NCI-H1417 treated with DMSO at 0.1 percent for 48 hours (cell line): ENCODE data around the gene OLIG1.

Experiments used
- DNase-seq: peaks from one replicate; lab custom pipeline; 2025; lab: John Stamatoyannopoulos, UW

OLIG1 gene

DNA sequence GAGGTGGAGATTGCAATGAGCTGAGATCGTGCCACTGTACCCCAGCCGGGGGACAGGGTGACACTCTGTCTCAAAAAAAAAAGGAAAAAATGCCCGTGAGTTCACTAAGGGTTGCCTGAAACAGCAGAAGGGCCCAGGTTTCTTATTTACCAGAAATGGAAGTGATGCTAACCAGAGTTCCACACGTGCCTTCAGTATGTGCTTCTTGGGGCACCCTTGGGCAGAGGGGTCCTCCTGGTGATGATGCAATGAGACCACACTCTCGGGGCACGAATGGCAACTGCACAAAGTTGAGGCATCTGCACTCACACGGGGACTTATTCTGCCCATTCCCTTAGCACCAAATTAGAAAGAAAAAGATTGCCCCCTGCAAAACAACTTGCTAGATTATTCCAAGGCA, 29.2 kb downstream of the OLIG1 start:
- DNase-seq, result no peak

DNA sequence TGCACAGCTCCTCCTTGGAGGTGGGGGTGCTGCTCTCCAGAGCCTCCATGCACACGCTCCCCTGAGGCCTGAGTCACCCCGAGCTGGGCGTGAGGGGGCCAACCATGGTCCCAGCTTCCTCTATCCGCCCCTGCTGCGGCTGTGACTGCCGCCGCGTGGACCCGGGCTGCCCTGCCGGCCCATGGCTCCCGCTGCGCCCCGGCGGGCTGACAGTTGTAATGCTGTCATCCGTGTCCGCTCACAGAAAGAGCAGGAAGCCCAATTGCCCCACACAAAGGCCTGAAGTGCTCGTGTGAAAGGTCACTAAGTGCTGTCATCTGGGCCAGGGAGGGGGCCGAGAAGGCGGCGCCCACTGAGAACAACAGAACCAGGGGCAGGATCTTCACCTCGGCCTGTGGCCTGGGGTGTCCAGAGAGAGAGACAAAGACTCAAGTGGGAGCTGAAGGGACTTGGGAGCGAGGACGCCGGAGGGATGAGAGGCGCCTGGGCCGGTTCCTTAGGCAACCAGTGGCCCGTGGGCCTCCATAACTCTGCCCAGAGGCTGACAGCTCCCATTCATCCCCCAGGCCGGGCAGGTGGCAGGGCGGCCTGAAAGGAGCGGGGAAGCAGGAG, 31.5 kb downstream of the OLIG1 start:
- DNase-seq, result no peak

DNA sequence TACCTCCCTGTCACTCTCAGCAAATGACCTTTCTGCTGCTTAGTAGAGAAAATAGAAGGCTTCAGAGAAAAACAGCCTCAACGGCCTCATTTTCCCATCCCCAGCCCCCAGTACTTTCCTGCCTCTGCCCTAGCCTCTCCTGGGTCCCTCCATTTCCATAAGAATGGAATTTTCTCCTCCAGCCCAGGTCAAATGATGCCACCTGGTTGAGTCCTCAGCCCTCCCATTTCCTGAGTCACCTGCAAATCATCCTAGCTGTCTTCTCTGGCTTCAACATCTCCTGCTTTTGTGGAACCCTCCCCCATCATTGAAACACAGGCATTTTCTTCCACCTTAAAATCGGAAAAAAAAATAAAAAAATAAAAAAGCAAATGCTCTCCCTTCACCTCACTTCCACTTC, 35.1 kb downstream of the OLIG1 start:
- DNase-seq, result no peak

DNA sequence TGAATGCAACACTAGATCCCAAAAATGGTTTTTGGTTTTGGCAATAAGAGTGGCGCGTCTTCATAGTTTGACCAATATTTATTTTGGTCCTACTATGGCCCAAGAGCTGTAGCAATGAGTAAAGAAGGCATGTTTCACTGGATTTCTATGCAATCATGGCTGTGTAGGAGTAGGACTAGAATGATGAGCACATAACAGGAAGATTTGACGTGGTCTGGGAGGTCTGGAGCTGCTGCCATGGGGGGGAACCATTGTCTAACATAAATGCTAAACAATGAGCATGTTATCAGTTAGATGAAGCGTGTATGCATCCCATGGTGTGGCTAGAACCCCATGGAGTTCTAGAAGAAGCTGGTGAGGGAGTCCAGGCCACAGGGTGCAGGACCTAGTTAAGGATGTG, 38.3 kb downstream of the OLIG1 start:
- DNase-seq, result no peak

DNA sequence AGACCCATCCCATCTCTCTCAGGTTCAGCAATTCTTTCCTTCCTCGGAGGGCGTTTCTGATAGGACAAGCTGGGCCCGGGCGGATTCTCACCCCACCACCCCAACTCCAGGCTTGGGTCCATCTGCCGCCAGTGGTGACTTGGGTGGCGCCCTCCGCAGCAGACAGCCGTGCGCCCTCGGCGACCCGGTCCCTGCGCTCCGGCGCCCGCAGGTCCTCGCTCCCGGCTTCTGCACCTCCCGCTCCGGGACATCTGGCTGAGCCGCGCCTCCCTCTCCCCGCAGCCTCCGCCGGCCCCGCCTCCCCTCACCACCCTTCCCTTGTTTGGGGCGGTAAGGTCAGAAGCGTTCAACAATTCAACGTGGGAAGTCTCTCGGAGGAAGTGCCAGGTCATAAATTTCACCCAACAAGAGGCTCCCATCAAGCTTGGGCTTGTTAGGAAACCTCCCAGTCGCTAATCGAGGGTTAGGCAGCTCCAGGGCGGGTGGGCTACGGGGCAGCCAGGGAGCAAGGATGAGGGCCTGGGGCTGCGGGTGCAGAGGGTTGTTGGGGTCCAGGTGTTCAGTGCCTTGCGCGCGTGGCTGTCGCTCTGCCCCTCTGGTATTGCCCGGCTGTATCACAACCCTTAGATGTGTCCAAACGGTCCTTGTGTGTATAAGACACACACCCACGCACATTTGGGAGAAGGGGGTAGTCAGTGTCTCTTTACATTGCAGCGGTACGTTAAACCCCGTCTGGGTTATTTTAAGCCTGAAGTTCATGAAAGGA, 39.8 kb downstream of the OLIG1 start:
- DNase-seq, result no peak

DNA sequence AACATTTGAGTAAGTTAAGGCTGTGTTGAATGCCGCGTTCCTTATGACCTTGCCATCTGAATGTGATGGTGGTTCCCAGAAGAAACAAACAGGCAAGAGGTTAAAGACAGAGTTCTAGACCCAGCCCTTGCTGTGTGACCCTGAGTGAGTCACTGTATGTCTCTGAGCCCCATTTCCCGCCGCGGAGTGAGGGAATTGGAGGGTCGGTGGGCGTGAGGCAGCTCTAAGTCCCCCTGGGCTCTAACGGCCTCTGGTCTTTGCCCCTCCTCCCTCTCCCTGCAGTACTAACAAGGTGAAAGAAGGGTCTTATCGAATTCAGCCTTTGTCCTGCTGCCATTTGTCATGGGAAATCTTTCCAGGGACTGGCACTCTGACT, 40.4 kb downstream of the OLIG1 start:
- DNase-seq, result no peak

DNA sequence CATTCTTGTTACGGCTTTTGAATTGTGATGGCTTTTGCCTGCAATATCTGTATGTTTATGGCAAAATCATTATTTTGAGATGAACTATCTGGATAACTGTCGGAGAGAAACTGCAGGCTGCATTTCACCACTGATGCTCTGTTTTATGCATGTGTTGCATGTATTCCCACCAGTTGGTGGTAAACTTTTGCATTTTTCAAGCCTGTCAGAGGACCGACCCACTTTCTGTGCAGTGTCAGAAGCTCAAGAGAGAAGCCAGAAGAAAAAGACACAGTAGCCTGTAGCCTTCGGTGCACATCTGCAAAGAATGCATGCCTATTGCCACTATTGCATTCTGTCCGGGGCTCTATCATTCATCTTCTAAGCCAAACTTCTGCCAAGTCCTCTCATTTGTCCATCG, 41.6 kb downstream of the OLIG1 start:
- DNase-seq, result no peak

DNA sequence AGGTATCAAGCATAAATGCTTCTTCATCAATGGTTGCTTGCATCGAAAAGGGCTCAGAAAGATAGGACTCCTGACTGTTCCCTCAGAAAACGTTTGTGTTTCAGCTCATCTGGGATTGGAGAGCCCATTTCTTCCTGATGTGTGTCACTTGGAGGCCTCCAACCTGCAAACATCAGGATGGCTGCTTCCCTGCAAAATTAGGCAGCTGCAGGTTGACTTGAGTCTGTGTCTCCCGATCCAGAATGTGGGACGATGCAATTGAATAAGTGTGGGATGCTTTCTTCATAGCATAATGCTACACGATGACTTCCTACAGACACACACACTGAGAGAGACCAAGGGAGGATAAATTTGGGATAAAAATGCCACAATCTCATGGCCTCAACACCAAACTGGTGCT, 42.2 kb downstream of the OLIG1 start:
- DNase-seq, result no peak

DNA sequence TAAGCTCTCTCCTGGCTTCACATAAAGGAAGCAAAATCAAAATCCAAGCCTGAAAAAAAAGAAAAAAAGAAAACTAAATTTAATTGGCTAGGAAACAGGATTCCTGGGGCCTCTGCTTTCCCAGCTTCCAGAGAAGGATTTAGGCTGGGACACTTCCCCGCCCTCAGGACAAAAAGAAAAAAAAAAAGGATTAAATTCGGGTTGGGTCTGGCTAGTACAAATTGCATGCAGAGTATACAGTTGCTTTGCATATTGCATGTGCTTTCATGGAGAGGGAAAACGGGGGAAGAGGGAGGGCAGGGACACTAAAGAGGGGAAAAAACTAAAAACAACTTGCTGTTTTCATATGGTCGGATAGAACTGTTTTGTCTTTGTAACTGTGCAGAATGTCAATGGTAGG, 42.7 kb downstream of the OLIG1 start:
- DNase-seq, result no peak

DNA sequence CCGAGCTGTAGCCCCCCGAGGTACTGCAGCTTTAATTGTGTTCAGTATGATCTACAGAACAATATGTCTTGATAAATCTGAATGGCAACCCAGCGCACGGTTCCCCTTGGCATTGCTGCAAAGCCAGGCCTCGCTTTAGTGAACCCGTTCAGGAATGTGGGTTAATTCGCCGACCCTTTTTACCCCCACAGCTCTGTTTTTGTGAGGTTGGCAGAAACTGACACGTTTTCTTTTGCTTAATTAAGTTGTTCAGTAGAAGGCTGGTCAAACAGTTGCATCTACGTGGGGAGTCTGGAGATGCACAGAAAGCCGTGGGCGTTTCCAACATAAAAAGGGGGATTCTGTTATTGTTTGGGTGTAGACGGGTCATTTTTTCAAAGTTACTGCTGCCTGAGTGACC, 43.2 kb downstream of the OLIG1 start:
- DNase-seq, result no peak

DNA sequence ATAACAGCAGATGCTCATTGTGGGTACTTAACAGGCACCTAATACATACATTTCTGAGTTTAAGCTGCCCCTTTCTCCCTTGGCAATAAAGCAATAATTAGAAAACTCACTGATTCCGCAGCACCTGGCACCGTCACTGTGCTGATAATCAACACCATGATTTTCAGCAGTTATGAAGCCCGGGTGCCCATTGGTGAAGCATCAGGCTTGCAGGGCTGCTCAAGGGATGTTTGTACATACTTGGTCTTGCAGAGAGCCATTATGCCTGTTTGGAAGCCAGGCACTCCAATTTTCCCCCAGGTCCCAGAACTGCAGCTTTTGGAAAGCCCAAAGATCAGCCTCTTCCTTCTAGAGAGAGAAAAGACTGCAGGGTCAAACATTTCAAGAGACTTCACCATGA, 44.3 kb downstream of the OLIG1 start:
- DNase-seq, result no peak

DNA sequence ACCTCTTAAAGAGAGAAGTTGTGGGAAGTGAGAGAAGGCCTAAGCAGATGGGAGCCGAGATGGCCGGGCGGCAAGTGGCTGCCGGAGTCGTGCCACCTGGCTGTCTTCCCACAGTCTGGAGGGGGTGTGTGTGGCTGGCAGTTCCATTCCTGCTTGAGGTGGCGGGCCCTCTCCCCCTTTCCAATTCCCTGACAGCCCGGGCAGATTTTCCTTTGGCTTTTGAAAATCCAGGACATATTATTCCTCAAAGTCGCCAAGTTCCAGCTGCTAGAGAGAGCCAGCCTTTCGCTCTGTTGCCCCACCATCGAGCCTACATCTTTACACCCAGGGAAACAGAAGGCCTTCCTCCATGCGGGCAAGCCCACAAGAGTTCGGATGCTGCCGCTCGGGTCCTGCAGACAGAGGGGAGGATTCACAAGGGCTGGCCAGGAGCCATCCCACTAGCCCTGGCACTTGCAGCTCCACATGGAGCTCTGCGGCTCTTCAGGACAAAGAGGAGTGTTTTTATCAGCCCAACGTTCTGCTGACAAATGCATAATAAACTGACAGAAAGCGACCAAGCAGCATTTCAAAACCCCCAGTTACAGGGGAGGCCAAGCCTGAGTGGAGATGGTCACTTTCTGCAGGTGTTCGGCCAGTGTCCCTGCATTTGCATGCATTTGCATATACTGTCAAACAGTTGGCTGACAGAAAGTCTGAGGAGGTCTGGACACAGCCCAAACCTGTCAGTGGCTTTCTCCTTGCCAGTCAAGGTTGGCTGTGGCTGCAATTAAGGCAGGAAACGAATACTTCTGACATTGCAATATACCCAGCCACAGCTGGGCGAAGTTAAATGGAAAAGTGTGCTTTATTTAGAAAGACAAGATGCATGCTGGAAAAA, 45.9 kb downstream of the OLIG1 start:
- no peak for DNase-seq

DNA sequence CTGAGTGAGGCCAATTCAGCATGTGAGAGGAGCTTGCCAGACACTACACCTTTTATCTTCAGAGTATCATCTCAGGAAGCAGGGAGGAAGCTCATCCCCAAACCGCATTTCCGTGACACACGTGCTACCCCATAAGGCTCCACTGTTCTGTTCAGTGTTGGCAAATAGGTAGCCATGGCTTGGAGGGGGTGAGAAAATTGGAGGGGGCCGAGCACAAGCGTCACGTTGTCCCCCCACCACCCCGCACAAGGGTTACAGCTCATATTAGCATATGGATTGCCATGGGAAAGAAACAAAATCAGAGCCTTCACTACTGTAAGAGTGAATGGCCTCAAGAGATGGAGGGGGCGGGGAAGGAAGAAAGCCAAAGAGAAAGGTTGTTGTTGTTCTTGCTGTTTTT, 46.7 kb downstream of the OLIG1 start:
- no peak for DNase-seq

DNA sequence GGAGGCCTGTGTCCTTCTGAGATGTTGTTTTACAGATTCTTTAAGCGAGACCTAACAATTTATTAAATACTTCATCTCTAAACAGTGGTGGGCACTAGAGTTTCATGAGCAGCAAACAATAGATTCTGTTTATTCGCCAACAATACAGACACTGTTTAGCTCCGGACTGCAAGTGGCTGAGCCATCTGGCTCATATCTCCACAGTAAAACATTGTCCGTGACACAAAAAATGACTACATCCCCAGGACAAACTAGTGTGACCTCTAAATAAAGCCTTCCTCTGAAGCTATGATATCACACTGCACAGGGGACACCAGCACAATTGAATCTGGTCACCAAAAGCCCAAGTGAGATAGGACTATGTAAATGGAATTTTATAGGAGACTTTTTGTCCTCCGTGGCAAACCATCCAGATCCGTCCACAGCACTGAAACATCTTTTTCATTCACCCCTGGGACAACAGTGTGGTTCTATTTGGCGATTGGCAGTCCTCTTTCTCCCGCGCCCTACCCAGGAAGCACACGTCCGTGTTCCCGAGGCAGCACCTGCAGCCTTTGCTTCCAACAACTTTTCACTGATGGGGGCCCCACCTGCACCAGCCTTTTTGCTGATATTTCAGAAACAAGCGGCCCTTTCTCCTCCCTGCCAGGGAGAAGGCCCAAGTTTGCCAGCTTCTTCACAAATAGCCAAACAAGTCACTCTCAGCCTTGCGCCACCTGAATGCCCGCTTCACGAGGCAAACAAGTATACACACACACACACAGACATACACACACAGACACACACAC, 47.4 kb downstream of the OLIG1 start:
- DNase-seq, result no peak
